Thoracic aorta (tissue), 2 donors: ENCODE measurements around the gene IL12RB2. TPM values are rescaled to one million over a fixed set of nuclear protein-coding genes. Genes with fewer than 3 reads are reported as not detected.

ENCODE experiments used
- ATAC-seq: fragments of 150-250 bp; one replicate; pipeline ENCODE4 v1.8.0; 2017; ENCODE audit warnings: low read depth; ENCODE audit not compliant: insufficient number of reproducible peaks, low FRiP score
- DNase-seq: peaks from one replicate; pipeline ENCODE4 v3.0.0-alpha.2; 2020; ENCODE audit warnings: low spot score
- H3K27ac ChIP-seq, 2 donors: fragments of 200-600 bp; sonication (generic); 1 replicate in 1 of 2; 2 replicates in 1 of 2; pipeline ENCODE4 v1.5.1; 2016; ENCODE audit warnings: mild to moderate bottlenecking in 2 of 2, moderate library complexity in 2 of 2
- H3K27me3 ChIP-seq: fragments of 200-600 bp; sonication (generic); replicated peaks from 2 replicates; pipeline ENCODE4 v1.6.0; 2016; ENCODE audit warnings: mild to moderate bottlenecking; ENCODE audit not compliant: insufficient read depth
- H3K36me3 ChIP-seq: fragments of 200-600 bp; sonication (generic); one replicate; pipeline ENCODE4 v1.5.1; 2016
- H3K4me1 ChIP-seq, 2 donors: fragments of 200-600 bp; sonication (generic); 1 replicate in 1 of 2; 2 replicates in 1 of 2; pipeline versions ENCODE4 v1.5.1 to v1.6.0; 2016; ENCODE audit warnings: low read depth in 2 of 2, mild to moderate bottlenecking in 1 of 2; ENCODE audit not compliant: control insufficient read depth in 1 of 2
- H3K4me3 ChIP-seq: fragments of 200-600 bp; sonication (generic); 2 replicates; pipeline ENCODE4 v1.5.1; 2016; ENCODE audit warnings: mild to moderate bottlenecking
- H3K9me3 ChIP-seq: fragments of 200-600 bp; sonication (generic); 2 replicates; pipeline ENCODE4 v1.5.1; 2016
- total RNA-seq, 2 donors: library from RNA; depleted of rRNA; stranded (reverse); fragments of >200 nt; gene quantifications; one replicate each; pipeline versions ENCODE4 v1.1.0 to v1.2.3, GENCODE V29; 2016
- TF ChIP-seq, protein P1 (sequence below): fragments of 200-600 bp; sonication (generic); IDR thresholded peaks from one replicate; pipeline ENCODE4 v1.5.1; 2019; ENCODE audit warnings: antibody characterized with exemption

IL12RB2 gene
- total RNA-seq, 2 donors from 2014 or later = 3.1 to 3.5 TPM

DNA sequence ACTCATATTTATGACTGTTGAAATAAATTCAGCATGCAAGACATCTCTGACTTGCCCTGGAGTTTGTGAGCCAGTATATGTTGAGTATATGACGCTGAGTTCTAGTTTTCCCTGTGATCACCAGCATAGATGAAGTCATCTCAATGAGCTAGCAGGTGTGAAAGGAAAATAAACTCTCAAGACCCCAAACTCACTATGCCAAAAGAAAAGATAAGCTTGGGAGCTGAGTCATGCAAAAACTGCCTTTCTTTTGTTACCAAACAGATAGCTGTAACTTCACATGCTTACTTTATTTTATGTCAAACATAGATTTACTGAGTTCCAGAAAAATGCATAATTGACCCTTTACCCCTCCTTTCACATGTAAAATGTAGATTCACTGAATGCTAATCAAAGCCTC is 69.6 kb downstream of the IL12RB2 start:
- no peaks in the 10 kb centered on the region for H3K36me3 ChIP-seq
- H3K27ac ChIP-seq = no peak overlapping the region
- H3K9me3 ChIP-seq = no peaks in the 10 kb centered on the region
- DNase-seq (no peak), ATAC-seq (no peak)
- H3K4me1 ChIP-seq = peaks cover 0 to 3% of the 10 kb centered on the region in 2 donors
- TF ChIP-seq, protein P1, sequence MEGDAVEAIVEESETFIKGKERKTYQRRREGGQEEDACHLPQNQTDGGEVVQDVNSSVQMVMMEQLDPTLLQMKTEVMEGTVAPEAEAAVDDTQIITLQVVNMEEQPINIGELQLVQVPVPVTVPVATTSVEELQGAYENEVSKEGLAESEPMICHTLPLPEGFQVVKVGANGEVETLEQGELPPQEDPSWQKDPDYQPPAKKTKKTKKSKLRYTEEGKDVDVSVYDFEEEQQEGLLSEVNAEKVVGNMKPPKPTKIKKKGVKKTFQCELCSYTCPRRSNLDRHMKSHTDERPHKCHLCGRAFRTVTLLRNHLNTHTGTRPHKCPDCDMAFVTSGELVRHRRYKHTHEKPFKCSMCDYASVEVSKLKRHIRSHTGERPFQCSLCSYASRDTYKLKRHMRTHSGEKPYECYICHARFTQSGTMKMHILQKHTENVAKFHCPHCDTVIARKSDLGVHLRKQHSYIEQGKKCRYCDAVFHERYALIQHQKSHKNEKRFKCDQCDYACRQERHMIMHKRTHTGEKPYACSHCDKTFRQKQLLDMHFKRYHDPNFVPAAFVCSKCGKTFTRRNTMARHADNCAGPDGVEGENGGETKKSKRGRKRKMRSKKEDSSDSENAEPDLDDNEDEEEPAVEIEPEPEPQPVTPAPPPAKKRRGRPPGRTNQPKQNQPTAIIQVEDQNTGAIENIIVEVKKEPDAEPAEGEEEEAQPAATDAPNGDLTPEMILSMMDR = no peak
- no peak overlapping the region for H3K4me3 ChIP-seq
- no peaks in the 10 kb centered on the region for H3K27me3 ChIP-seq

DNA sequence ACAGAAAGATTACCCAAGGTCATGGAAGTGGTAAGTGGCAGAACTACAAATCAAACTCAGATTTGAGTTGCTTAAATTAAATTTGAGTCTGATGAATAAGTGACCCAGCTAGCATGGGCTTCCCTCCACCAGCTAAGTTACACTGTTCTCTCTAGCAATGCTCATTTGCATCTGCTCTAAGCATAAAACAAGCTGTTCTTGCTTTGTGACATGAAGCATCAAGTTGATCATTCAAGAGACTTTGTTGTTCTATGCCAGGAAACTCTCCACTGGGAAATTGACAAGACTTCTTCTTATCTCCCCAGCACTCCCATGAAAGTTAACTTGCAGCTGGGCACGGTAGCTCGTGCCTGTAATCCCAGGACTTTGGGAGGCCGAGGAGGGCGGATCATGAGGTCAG is 73.5 kb downstream of the IL12RB2 start:
- ATAC-seq (no peak), DNase-seq (no peak)
- no peaks in the 10 kb centered on the region for H3K36me3 ChIP-seq
- H3K27ac ChIP-seq = no peak overlapping the region
- TF ChIP-seq, protein P1 = no peak
- H3K4me3 ChIP-seq = no peak overlapping the region
- no peaks in the 10 kb centered on the region for H3K27me3 ChIP-seq
- no peaks in the 10 kb centered on the region for H3K9me3 ChIP-seq
- H3K4me1 ChIP-seq = peaks cover 0 to 16% of the 10 kb centered on the region in 2 donors

DNA sequence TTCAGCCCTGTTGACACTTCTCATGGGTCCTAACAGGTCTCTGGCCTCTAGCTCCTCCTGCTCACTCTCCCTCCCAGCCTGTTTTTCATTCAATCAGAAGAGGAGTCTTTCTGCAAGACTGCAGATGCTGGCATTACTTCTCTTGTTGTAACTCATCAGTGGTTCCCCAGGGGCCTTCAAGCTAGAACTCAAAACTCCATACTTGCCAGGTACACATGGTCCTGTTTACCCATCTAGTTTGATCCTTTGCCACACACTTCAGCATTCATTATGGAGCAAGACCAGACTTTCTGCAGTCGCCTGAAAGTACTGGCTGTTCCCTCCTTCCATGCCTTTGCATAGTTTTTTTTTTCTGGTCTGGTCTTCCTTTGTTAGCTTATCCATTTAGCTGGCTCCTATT is 74.6 kb downstream of the IL12RB2 start:
- no peak for ATAC-seq
- H3K27me3 ChIP-seq = no peaks in the 10 kb centered on the region

DNA sequence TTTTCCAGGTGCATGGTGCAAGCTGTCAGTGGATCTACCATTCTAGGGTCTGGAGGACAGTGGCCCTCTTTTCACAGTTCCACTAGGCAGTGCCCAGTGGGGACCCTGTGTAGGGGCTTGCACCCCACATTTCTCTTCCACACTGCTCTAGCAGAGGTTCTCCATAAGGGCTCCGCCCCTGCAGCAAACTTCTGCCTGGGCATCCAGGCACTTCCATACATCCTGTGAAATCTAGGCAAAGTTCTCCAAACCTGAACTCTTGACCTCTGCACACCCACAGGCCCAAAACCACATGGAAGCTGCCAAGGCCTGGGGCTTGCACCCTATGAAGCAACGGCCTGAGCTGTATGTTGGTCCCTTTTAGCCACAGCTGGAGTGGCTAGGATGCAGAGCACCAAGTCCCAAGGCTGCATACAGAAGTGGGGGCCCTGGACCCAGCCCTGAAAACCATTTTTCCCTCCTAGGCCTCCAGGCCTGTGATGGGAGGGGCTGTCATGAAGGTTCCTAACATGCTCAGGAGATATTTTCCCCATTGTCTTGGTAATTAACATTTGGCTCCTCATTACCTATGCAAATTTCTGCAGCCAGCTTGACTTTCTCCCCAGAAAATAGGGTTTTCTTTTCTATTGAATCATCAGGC is 76.4 kb downstream of the IL12RB2 start:
- no peak for ATAC-seq
- peaks cover 0 to 16% of the 10 kb centered on the region in 2 donors for H3K4me1 ChIP-seq
- TF ChIP-seq, protein P1 = no peak

More for the DNA sequence above, 74.6 kb downstream of the IL12RB2 start:
- Histone ChIP-seq H3K27ac (no peak overlapping the region), H3K4me3 (no peak overlapping the region), H3K4me1 (peaks cover 0 to 16% of the 10 kb centered on the region in 2 donors), H3K9me3 (no peaks in the 10 kb centered on the region), H3K36me3 (no peaks in the 10 kb centered on the region)
- TF ChIP-seq, protein P1 = no peak
- DNase-seq = no peak

DNA sequence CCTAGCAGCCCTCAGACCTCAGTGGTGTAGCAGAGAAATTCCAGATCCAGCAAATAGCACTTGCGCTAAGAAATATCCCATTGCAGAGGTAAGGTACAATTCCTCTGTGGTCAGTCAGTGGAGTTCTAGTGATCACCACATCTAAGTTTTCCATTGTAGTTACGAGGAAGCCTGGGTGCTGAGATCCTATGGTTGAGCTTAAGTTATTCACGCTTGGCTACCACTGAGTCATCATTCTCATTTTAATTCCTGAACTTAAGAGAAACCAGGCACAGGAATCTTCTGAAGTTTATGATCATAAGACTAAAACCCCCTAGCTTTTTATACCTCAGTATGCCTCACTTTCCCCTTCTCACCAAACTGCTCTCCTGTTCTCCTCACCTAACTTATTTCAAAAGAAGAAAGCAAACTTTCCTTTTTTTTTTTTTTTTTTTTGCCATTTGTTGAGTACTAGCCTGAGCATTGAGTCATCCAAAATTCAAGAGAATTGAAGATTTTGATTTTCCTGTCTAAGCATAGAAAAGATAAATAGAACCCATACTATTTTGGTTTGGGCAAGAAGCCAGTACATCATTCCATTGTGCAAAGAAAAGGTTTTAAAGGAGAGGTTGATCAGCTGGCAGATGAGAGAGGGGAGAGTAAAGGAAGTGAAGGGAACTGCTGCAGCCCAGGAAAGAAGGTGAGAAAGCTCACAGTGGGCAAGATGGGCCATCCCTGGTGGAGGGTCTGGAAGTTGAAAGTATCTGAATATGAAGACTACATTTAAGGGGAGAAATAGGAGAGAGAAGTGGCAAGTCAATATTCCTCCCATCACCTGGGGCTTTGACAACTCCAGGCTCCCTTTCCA is 82.6 kb downstream of the IL12RB2 start:
- no peak overlapping the region for H3K4me3 ChIP-seq
- H3K27me3 ChIP-seq = no peaks in the 10 kb centered on the region
- peaks cover 0 to 20% of the 10 kb centered on the region in 2 donors for H3K4me1 ChIP-seq
- ATAC-seq (no peak), DNase-seq (no peak)
- no peaks in the 10 kb centered on the region for H3K36me3 ChIP-seq
- TF ChIP-seq, protein P1 = no peak
- no peak overlapping the region for H3K27ac ChIP-seq
- no peaks in the 10 kb centered on the region for H3K9me3 ChIP-seq

More for the DNA sequence above, 76.4 kb downstream of the IL12RB2 start:
- no peak overlapping the region for H3K4me3 ChIP-seq
- no peaks in the 10 kb centered on the region for H3K36me3 ChIP-seq
- no peaks in the 10 kb centered on the region for H3K9me3 ChIP-seq
- no peak for DNase-seq
- H3K27ac ChIP-seq = no peak overlapping the region
- H3K27me3 ChIP-seq = no peaks in the 10 kb centered on the region
